ENCODE results near the gene TBC1D4.

- TF ChIP-seq POLR2AphosphoS5 (IDR thresholded peaks at IDR 0.05; ENCODE audit: low read depth, low read length) (no peak), SMC3 (IDR thresholded peaks at IDR 0.05; ENCODE audit: low read depth, low read length) (no peak), RAD21 (IDR thresholded peaks at IDR 0.05; ENCODE audit: low read length) (no peak), IRF3 (IDR thresholded peaks at IDR 0.05; ENCODE audit: low read depth, low read length) (no peak), GABPA (IDR thresholded peaks at IDR 0.05; ENCODE audit: low read depth) (no peak), JUND (IDR thresholded peaks at IDR 0.05) (no peak; the same call in 1 of the 2 replicates), CHD2 (IDR thresholded peaks at IDR 0.05; ENCODE audit: low read length, partially characterized antibody) (no peak), MXI1 (IDR thresholded peaks at IDR 0.05; ENCODE audit: low read depth, low read length) (no peak)
- TF ChIP-seq, protein P1, sequence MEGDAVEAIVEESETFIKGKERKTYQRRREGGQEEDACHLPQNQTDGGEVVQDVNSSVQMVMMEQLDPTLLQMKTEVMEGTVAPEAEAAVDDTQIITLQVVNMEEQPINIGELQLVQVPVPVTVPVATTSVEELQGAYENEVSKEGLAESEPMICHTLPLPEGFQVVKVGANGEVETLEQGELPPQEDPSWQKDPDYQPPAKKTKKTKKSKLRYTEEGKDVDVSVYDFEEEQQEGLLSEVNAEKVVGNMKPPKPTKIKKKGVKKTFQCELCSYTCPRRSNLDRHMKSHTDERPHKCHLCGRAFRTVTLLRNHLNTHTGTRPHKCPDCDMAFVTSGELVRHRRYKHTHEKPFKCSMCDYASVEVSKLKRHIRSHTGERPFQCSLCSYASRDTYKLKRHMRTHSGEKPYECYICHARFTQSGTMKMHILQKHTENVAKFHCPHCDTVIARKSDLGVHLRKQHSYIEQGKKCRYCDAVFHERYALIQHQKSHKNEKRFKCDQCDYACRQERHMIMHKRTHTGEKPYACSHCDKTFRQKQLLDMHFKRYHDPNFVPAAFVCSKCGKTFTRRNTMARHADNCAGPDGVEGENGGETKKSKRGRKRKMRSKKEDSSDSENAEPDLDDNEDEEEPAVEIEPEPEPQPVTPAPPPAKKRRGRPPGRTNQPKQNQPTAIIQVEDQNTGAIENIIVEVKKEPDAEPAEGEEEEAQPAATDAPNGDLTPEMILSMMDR (IDR thresholded peaks at IDR 0.05) = no peak
- TF ChIP-seq, protein P2, sequence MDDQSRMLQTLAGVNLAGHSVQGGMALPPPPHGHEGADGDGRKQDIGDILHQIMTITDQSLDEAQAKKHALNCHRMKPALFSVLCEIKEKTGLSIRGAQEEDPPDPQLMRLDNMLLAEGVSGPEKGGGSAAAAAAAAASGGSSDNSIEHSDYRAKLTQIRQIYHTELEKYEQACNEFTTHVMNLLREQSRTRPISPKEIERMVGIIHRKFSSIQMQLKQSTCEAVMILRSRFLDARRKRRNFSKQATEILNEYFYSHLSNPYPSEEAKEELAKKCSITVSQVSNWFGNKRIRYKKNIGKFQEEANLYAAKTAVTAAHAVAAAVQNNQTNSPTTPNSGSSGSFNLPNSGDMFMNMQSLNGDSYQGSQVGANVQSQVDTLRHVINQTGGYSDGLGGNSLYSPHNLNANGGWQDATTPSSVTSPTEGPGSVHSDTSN (IDR thresholded peaks at IDR 0.05) = no peak
Observed at GRCh38 chr13:75492389-75492788, 10.4 kb upstream of the TBC1D4 start.

All from SK-N-SH (cell line).